Measurements from ENCODE around the gene TTC39B.

The TTC39B gene

GRCh38 chr9:15299374-15299939 lies 7.6 kb downstream of the TTC39B start:
- peak; percentile 48 for DNase-seq

GRCh38 chr9:15298362-15298761 lies 8.7 kb downstream of the TTC39B start:
- DNase-seq: no peak

GRCh38 chr9:15295761-15296405 lies 11.1 kb downstream of the TTC39B start:
- DNase-seq: no peak

- no peak for DNase-seq
Observed at GRCh38 chr9:15294604-15295003, 12.4 kb downstream of the TTC39B start.

GRCh38 chr9:15293804-15294316 lies 13.2 kb downstream of the TTC39B start:
- DNase-seq: no peak

GRCh38 chr9:15293084-15293483 lies 13.9 kb downstream of the TTC39B start:
- no peak for DNase-seq

- no peak for DNase-seq
Observed at GRCh38 chr9:15289603-15290002, 17.4 kb downstream of the TTC39B start.

GRCh38 chr9:15287309-15287708 lies 19.7 kb downstream of the TTC39B start:
- DNase-seq: no peak

GRCh38 chr9:15286161-15286821 lies 20.7 kb downstream of the TTC39B start:
- DNase-seq: no peak

- no peak for DNase-seq
Observed at GRCh38 chr9:15282567-15283285, 24.3 kb downstream of the TTC39B start.

GRCh38 chr9:15280647-15281046 lies 26.4 kb downstream of the TTC39B start:
- no peak for DNase-seq

- DNase-seq: no peak
Observed at GRCh38 chr9:15278839-15279238, 28.2 kb downstream of the TTC39B start.

- no peak for DNase-seq
Observed at GRCh38 chr9:15278091-15278687, 28.8 kb downstream of the TTC39B start.

- DNase-seq: no peak
Observed at GRCh38 chr9:15277400-15278090, 29.5 kb downstream of the TTC39B start.

- no peak for DNase-seq
Observed at GRCh38 chr9:15276328-15276938, 30.6 kb downstream of the TTC39B start.

- DNase-seq: no peak
Observed at GRCh38 chr9:15274425-15274824, 32.6 kb downstream of the TTC39B start.

GRCh38 chr9:15272377-15272928 lies 34.6 kb downstream of the TTC39B start:
- DNase-seq: no peak

- DNase-seq: no peak
Observed at GRCh38 chr9:15271403-15271802, 35.6 kb downstream of the TTC39B start.

GRCh38 chr9:15268782-15269181 lies 38.2 kb downstream of the TTC39B start:
- DNase-seq: no peak

- DNase-seq: no peak
Observed at GRCh38 chr9:15268317-15268716, 38.7 kb downstream of the TTC39B start.

GRCh38 chr9:15264918-15265317 lies 42.1 kb downstream of the TTC39B start:
- DNase-seq: no peak

GRCh38 chr9:15262581-15262980 lies 44.4 kb downstream of the TTC39B start:
- DNase-seq: no peak

All from NK-92 treated with Interleukin-12 subunit alpha and Interleukin-12 subunit beta, amount 100 ng/mL, for 24 hours (cell line).